Measurements from ENCODE around the gene AOX1. TPM values are rescaled to one million over a fixed set of nuclear protein-coding genes. Genes with fewer than 3 reads are reported as not detected.

The AOX1 gene
- 0.71 TPM for total RNA-seq (2021; ENCODE audit: unreplicated experiment)
- polyA plus RNA-seq (2012): 0.38 and 0.41 TPM in 2 replicates
- percentile 23 among the genes with signal in this experiment for Bru-seq, nascent RNA
- BruChase-seq, experiment 1, labeled RNA remaining after a 6-hour chase: percentile 18 among the genes with signal in this experiment
- BruChase-seq, experiment 2, labeled RNA remaining after a 2-hour chase: percentile 17 among the genes with signal in this experiment
- long read RNA-seq: 0 reads

GRCh38 chr2:200585730-200586643 is at the start of gene AOX1:
TSS of gene AOX1 (plus strand) at chr2:200586014. CDS start at chr2:200586109, 95 bp downstream.
- H3K4me3 ChIP-seq (replicated peaks in 1 of 2; ENCODE audit: low read depth in 1 of 2, low read length in 2 of 2): no peak within 1 kb of the TSS

GRCh38 chr2:200538139-200538538 is 47.7 kb upstream of the AOX1 start:
- H3K4me1 ChIP-seq (ENCODE audit: control insufficient read depth in 1 of 2, insufficient read depth in 2 of 2, low read length in 2 of 2): no peaks in the 10 kb centered on the region
- POLR2A ChIA-PET: interaction anchor here (0.7 kb wide), 1 partner anchor 710 kb away, joined by 3 read pairs; no protein-coding TSS in a partner anchor
- TF ChIP-seq SIN3A (IDR thresholded peaks at IDR 0.05; ENCODE audit: low read depth): no peak
- no peak for TF ChIP-seq CEBPB (IDR thresholded peaks at IDR 0.05; ENCODE audit: low read depth)
- TF ChIP-seq ZFX (IDR thresholded peaks at IDR 0.05): no peak
- TF ChIP-seq FOSL1 (IDR thresholded peaks at IDR 0.05; ENCODE audit: low read depth): no peak
- no peak for TF ChIP-seq TCF7L2 (IDR thresholded peaks at IDR 0.05; ENCODE audit: borderline replicate concordance, extremely low read depth, insufficient read depth, insufficient read length)
- TF ChIP-seq CBX3 (IDR thresholded peaks at IDR 0.05; ENCODE audit: low read depth): no peak
- no peak for TF ChIP-seq ATF3 (IDR thresholded peaks at IDR 0.05)
- no peak for TF ChIP-seq YY1 (IDR thresholded peaks at IDR 0.05; ENCODE audit: extremely low read depth, insufficient replicate concordance, low read depth, low read length)
- TF ChIP-seq POLR2AphosphoS5 (IDR thresholded peaks at IDR 0.05; ENCODE audit: low read depth, low read length): no peak
- TF ChIP-seq JUND (IDR thresholded peaks at IDR 0.05): no peak
- TF ChIP-seq SRF (IDR thresholded peaks at IDR 0.05; ENCODE audit: low read depth): no peak
- no peak for TF ChIP-seq EZH2phosphoT487 (IDR thresholded peaks at IDR 0.05; ENCODE audit: borderline replicate concordance)
- TF ChIP-seq CTCF (IDR thresholded peaks at IDR 0.05 in 2 of 3, conservative IDR thresholded peaks at IDR 0.05 in 1 of 3; ENCODE audit: borderline replicate concordance in 1 of 3, insufficient read depth in 1 of 3, low read depth in 2 of 3, low read length in 2 of 3): no peak
- TF ChIP-seq EGR1 (IDR thresholded peaks at IDR 0.05; ENCODE audit: low read depth): no peak
- H3K36me3 ChIP-seq (ENCODE audit: control insufficient read depth in 1 of 2, insufficient read depth in 2 of 2, low read length in 2 of 2): peaks cover 10 to 30% of the 10 kb centered on the region in 2 experiments; a peak in 3 of 4 replicates
- H3K9me2 ChIP-seq (ENCODE audit: insufficient read depth): no peaks in the 10 kb centered on the region
- H3K27ac ChIP-seq (ENCODE audit: low read depth, low read length): no peak overlapping the region
- no peak overlapping the region for H3K4me2 ChIP-seq (ENCODE audit: low read length)
- RAD21 ChIA-PET (ENCODE audit: low non-redundant PET in 1 of 2, low total read pairs in 2 of 2, uncharacterized antibody in 2 of 2, unreplicated experiment in 2 of 2): no interaction called here
- CTCF ChIA-PET: no interaction called here
- DNase-seq (ENCODE audit: low read depth, low spot score): no peak
- H3K27me3 ChIP-seq (ENCODE audit: insufficient read depth, low read length): no peaks in the 10 kb centered on the region
- H3K9ac ChIP-seq (ENCODE audit: low read length): no peak overlapping the region
- no peak overlapping the region for H3K4me3 ChIP-seq (replicated peaks in 1 of 2; ENCODE audit: low read depth in 1 of 2, low read length in 2 of 2)
- intact Hi-C loops (cut with micrococcal nuclease): no loop called here
- H3K9me3 ChIP-seq (ENCODE audit: control insufficient read depth in 1 of 2, insufficient read depth in 1 of 2, low read depth in 1 of 2, low read length in 2 of 2): no peaks in the 10 kb centered on the region; a peak in 1 of 4 replicates
- no peak for ATAC-seq
- no peak overlapping the region for H2AFZ ChIP-seq (ENCODE audit: low read depth, low read length, poor library complexity, severe bottlenecking)
- no TSS peak for BruUV-seq (replicated peaks)
- no peaks in the 10 kb centered on the region for H4K20me1 ChIP-seq (ENCODE audit: insufficient read depth)
- H3K79me2 ChIP-seq (ENCODE audit: insufficient read depth, low read length): peaks cover 17% of the 10 kb centered on the region

More at GRCh38 chr2:200585730-200586643, at the start of gene AOX1:
- Histone ChIP-seq H3K4me2 (ENCODE audit: low read length) (no peak within 1 kb of the TSS), H3K9me2 (ENCODE audit: insufficient read depth) (no peaks in the 10 kb centered on the region), H3K9ac (ENCODE audit: low read length) (no peak within 1 kb of the TSS), H3K36me3 (ENCODE audit: control insufficient read depth in 1 of 2, insufficient read depth in 2 of 2, low read length in 2 of 2) (no peaks in the 10 kb centered on the region), H3K27me3 (ENCODE audit: insufficient read depth, low read length) (no peaks in the 10 kb centered on the region), H3K9me3 (ENCODE audit: control insufficient read depth in 1 of 2, insufficient read depth in 1 of 2, low read depth in 1 of 2, low read length in 2 of 2) (no peaks in the 10 kb centered on the region), H2AFZ (ENCODE audit: low read depth, low read length, poor library complexity, severe bottlenecking) (no peak within 1 kb of the TSS), H3K4me1 (ENCODE audit: control insufficient read depth in 1 of 2, insufficient read depth in 2 of 2, low read length in 2 of 2) (no peaks in the 10 kb centered on the region), H4K20me1 (ENCODE audit: insufficient read depth) (no peaks in the 10 kb centered on the region), H3K27ac (ENCODE audit: low read depth, low read length) (no peak within 1 kb of the TSS), H3K79me2 (ENCODE audit: insufficient read depth, low read length) (no peaks in the 10 kb centered on the region)
- ATAC-seq (no peak), DNase-seq (ENCODE audit: low read depth, low spot score) (no peak)
- TF ChIP-seq ZNF274 (IDR thresholded peaks at IDR 0.05; ENCODE audit: low read depth, low read length) (no peak), EGR1 (IDR thresholded peaks at IDR 0.05; ENCODE audit: low read depth) (peak; percentile 28; the same call in 1 of the 2 replicates), POLR2A (IDR thresholded peaks at IDR 0.05; ENCODE audit: borderline replicate concordance, extremely low read depth, insufficient read depth, insufficient read length) (no peak)
- RAD21 ChIA-PET (ENCODE audit: low non-redundant PET in 1 of 2, low total read pairs in 2 of 2, uncharacterized antibody in 2 of 2, unreplicated experiment in 2 of 2): no interaction called here
- BruUV-seq (replicated peaks): no TSS peak
- CTCF ChIA-PET: no interaction called here
- POLR2A ChIA-PET: no interaction called here
- intact Hi-C loops (cut with micrococcal nuclease): no loop called here
